ENCODE data around the gene NRG3.

NRG3 gene

GRCh38 chr10:82847242-82847641, 972.2 kb downstream of the NRG3 start:
- no peak for DNase-seq (ENCODE audit: low spot score)

GRCh38 chr10:82850191-82850590, 975.2 kb downstream of the NRG3 start:
- DNase-seq (ENCODE audit: low spot score), result no peak

- DNase-seq (ENCODE audit: low spot score), result no peak
These were observed 982.1 kb downstream of the NRG3 start for GRCh38 chr10:82856957-82857613.

- DNase-seq (ENCODE audit: low spot score), result no peak
These were observed 986.9 kb downstream of the NRG3 start for GRCh38 chr10:82861889-82862288.

GRCh38 chr10:82865366-82865765, 990.4 kb downstream of the NRG3 start:
- DNase-seq (ENCODE audit: low spot score), result no peak

- DNase-seq (ENCODE audit: low spot score), result peak; percentile 12
These were observed 991.5 kb downstream of the NRG3 start for GRCh38 chr10:82866424-82867020.

GRCh38 chr10:82867056-82867455, 992.1 kb downstream of the NRG3 start:
- no peak for DNase-seq (ENCODE audit: low spot score)

- DNase-seq (ENCODE audit: low spot score), result no peak
These were observed 999.7 kb downstream of the NRG3 start for GRCh38 chr10:82874671-82875070.

- no peak for DNase-seq (ENCODE audit: low spot score)
These were observed 1005.8 kb downstream of the NRG3 start for GRCh38 chr10:82880776-82881290.

- DNase-seq (ENCODE audit: low spot score), result no peak
These were observed 1007.7 kb downstream of the NRG3 start for GRCh38 chr10:82882722-82883121.

GRCh38 chr10:82883603-82884002, 1008.6 kb downstream of the NRG3 start:
- no peak for DNase-seq (ENCODE audit: low spot score)

GRCh38 chr10:82887488-82887887, 1012.5 kb downstream of the NRG3 start:
- no peak for DNase-seq (ENCODE audit: low spot score)

- DNase-seq (ENCODE audit: low spot score), result no peak
These were observed 1013.9 kb downstream of the NRG3 start for GRCh38 chr10:82888809-82889455.

- no peak for DNase-seq (ENCODE audit: low spot score)
These were observed 1014.7 kb downstream of the NRG3 start for GRCh38 chr10:82889728-82890127.

GRCh38 chr10:82890573-82890972, 1015.6 kb downstream of the NRG3 start:
- DNase-seq (ENCODE audit: low spot score), result no peak

GRCh38 chr10:82908096-82908495, 1033.1 kb downstream of the NRG3 start:
- no peak for DNase-seq (ENCODE audit: low spot score)

GRCh38 chr10:82908751-82909150, 1033.8 kb downstream of the NRG3 start:
- no peak for DNase-seq (ENCODE audit: low spot score)

- no peak for DNase-seq (ENCODE audit: low spot score)
These were observed 1035.3 kb downstream of the NRG3 start for GRCh38 chr10:82910301-82910700.

GRCh38 chr10:82914655-82915136, 1039.7 kb downstream of the NRG3 start:
- no peak for DNase-seq (ENCODE audit: low spot score)

GRCh38 chr10:82916941-82917340, 1041.9 kb downstream of the NRG3 start:
- no peak for DNase-seq (ENCODE audit: low spot score)

- no peak for DNase-seq (ENCODE audit: low spot score)
These were observed 1043.0 kb downstream of the NRG3 start for GRCh38 chr10:82918022-82918421.

- DNase-seq (ENCODE audit: low spot score), result no peak
These were observed 1047.1 kb downstream of the NRG3 start for GRCh38 chr10:82922046-82922445.

- no peak for DNase-seq (ENCODE audit: low spot score)
These were observed 1047.8 kb downstream of the NRG3 start for GRCh38 chr10:82922755-82923154.
